Adrenal gland (tissue), 12 donors: Measurements from ENCODE around the gene RNASE13. TPM values are rescaled to one million over a fixed set of nuclear protein-coding genes. Genes with fewer than 3 reads are reported as not detected.

ENCODE experiments used
- DNase-seq, 7 donors: peaks; one replicate each; pipeline ENCODE4 v3.0.0-alpha.2; 2019 to 2020
- H3K27ac ChIP-seq, 5 donors: fragments of 200-600 bp; sonication (generic) in 4 of 5; 1 replicate in 3 of 5; 2 replicates in 2 of 5; pipeline versions ENCODE4 v1.5.1 to v1.8.0; 2016 to 2020; ENCODE audit warnings: mild to moderate bottlenecking in 1 of 5
- H3K27me3 ChIP-seq: fragments of 200-600 bp; 2 replicates; pipeline ENCODE4 v1.8.0; 2021
- H3K36me3 ChIP-seq, 2 donors: fragments of 200-600 bp; replicated peaks in 1 of 2; 1 replicate in 1 of 2; 2 replicates in 1 of 2; pipeline versions ENCODE4 v1.5.1 to v1.8.0; 2018 to 2022
- H3K4me1 ChIP-seq, 2 donors: fragments of 200-600 bp; replicated peaks in 1 of 2; 1 replicate in 1 of 2; 2 replicates in 1 of 2; pipeline versions ENCODE4 v1.5.1 to v1.8.0; 2018 to 2021
- H3K4me3 ChIP-seq, 4 donors: fragments of 200-600 bp; sonication (generic) in 3 of 4; one replicate each; pipeline ENCODE4 v1.5.1; 2016 to 2018
- H3K9me3 ChIP-seq, 3 donors: fragments of 200-600 bp; sonication (generic) in 1 of 3; replicated peaks in 1 of 3; 1 replicate in 2 of 3; 2 replicates in 1 of 3; pipeline versions ENCODE4 v1.5.1 to v1.8.0; 2016 to 2021
- CTCF ChIP-seq, 6 experiments: fragments of 450-650 bp in 4 of 6; fragments of 200-600 bp in 2 of 6; sonication (generic) in 1 of 6; IDR thresholded peaks; 1 replicate in 5 of 6; 2 replicates in 1 of 6; pipeline versions ENCODE4 v1.5.1 to v1.8.0; 2016 to 2021; ENCODE audit warnings: antibody characterized with exemption in 6 of 6, mild to moderate bottlenecking in 2 of 6, moderate library complexity in 1 of 6
- POLR2A ChIP-seq, 2 donors: fragments of 450-650 bp; IDR thresholded peaks; one replicate each; pipeline ENCODE4 v1.6.1; 2017; ENCODE audit warnings: antibody characterized with exemption in 2 of 2, mild to moderate bottlenecking in 2 of 2, moderate library complexity in 1 of 2
- WGBS, 4 donors: extraction: QIAGEN DNeasy Blood & Tissue Kit in 2 of 4; methylation state at CpG; one replicate each; pipeline versions ENCODE4 v1.1.5 to v1.1.7; 2013 to 2017; 5-methylcytosine and 5-hydroxymethylcytosine counted together
- intact Hi-C, 2 donors: fragments of 100-400 bp; cut with DNase I; formaldehyde crosslinking; loops; one replicate each; pipeline versions ENCODE4 v1.14.1 to v1.15.0; 2022 to 2023
- polyA plus RNA-seq, 3 donors: library from polyadenylated mRNA; stranded (reverse); fragments of 200-250 nt in 2 of 3; fragments of 350-450 nt in 1 of 3; fragmentation: Illumina TruSeq in 1 of 3; extraction: RNeasy Lipid Tissue Mini Kit (QIAGEN cat#74804) in 1 of 3; gene quantifications; one replicate each; pipeline ENCODE4 v1.2.3, GENCODE V29; 2013 to 2014
- total RNA-seq, 9 donors: library from RNA; depleted of rRNA in 4 of 9; stranded (reverse); fragments of >200 nt in 4 of 9; fragments of 120-200 nt in 1 of 9; fragmentation: NEBNext Ultra II Directional in 1 of 9; extraction: Animal tissue kit (Norgen Biotek cat#: 25700) in 1 of 9; gene quantifications; one replicate each; pipeline versions ENCODE4 v1.1.0 to v1.2.4, GENCODE V29; 2013 to 2023
- donor health status: healthy with polysubstance abuse.
- donor health status: Bipolar disorder and iron deficiency.
- donor health status: DM: yes; HTN: yes; CAD: no.
- donor health status: DM: no; HTN: no; CAD: no.
- donor health status: DM: no; HTN: no; CAD: no.
- donor health status: DM: yes; HTN: yes; CAD: no.

Gene RNASE13
- total and polyA plus RNA-seq, 12 donors = 0.03 to 0.27 TPM; not detected in 10

- H3K27me3 ChIP-seq = no peaks in the 10 kb centered on the region
- no peaks in the 10 kb centered on the region for H3K9me3 ChIP-seq
- H3K27ac ChIP-seq = peak overlapping the region in 1 of 5 donors; percentile 26
- 72 to 90% (median 85%) methylated on average over 3 of the region's 3 CpGs for WGBS, 4 donors
- TF ChIP-seq CTCF (IDR thresholded peaks at IDR 0.05) (no peak), POLR2A (IDR thresholded peaks at IDR 0.05) (no peak)
- H3K36me3 ChIP-seq = no peaks in the 10 kb centered on the region
- no peak for DNase-seq
- intact Hi-C loops = no loop called here
- no peak overlapping the region for H3K4me3 ChIP-seq
- peaks cover 17 to 40% of the 10 kb centered on the region in 2 donors for H3K4me1 ChIP-seq
These were observed 2.5 kb upstream of the RNASE13 start for GRCh38 chr14:21037156-21037555.

- intact Hi-C loops = no loop called here
- no peak overlapping the region for H3K4me3 ChIP-seq
These were observed 2.1 kb upstream of the RNASE13 start for GRCh38 chr14:21036751-21037150.

GRCh38 chr14:21033133-21033698 lies 1.4 kb downstream of the RNASE13 start:
- intact Hi-C loops = no loop called here

More at GRCh38 chr14:21036751-21037150, 2.1 kb upstream of the RNASE13 start:
- 83 to 93% (median 88%) methylated on average over 7 of the region's 7 CpGs for WGBS, 4 donors
- DNase-seq = no peak
- H3K36me3 ChIP-seq = no peaks in the 10 kb centered on the region
- H3K27ac ChIP-seq = peak overlapping the region in 1 of 5 donors; percentile 26
- H3K4me1 ChIP-seq = peaks cover 17 to 36% of the 10 kb centered on the region in 2 donors
- H3K27me3 ChIP-seq = no peaks in the 10 kb centered on the region
- no peak for TF ChIP-seq CTCF (IDR thresholded peaks at IDR 0.05)
- TF ChIP-seq POLR2A (IDR thresholded peaks at IDR 0.05) = no peak
- no peaks in the 10 kb centered on the region for H3K9me3 ChIP-seq

GRCh38 chr14:21032326-21033132 lies 2.1 kb downstream of the RNASE13 start:
- Histone ChIP-seq H3K36me3 (no peaks in the 10 kb centered on the region), H3K27ac (no peak overlapping the region), H3K27me3 (no peaks in the 10 kb centered on the region), H3K9me3 (no peaks in the 10 kb centered on the region), H3K4me1 (peaks cover 0 to 4% of the 10 kb centered on the region in 2 donors), H3K4me3 (no peak overlapping the region)
- whole genome bisulfite sequencing, 4 donors = 83 to 90% (median 86%) methylated on average over 5 of the region's 5 CpGs
- DNase-seq = no peak
- intact Hi-C loops = no loop called here
- no peak for TF ChIP-seq POLR2A (IDR thresholded peaks at IDR 0.05)
- TF ChIP-seq CTCF (IDR thresholded peaks at IDR 0.05) = no peak

More at GRCh38 chr14:21033133-21033698, 1.4 kb downstream of the RNASE13 start:
- H3K27ac ChIP-seq = no peak overlapping the region
- no peaks in the 10 kb centered on the region for H3K9me3 ChIP-seq
- 90 to 97% (median 96%) methylated on average over 4 of the region's 4 CpGs for WGBS, 4 donors
- H3K4me3 ChIP-seq = no peak overlapping the region
- H3K36me3 ChIP-seq = no peaks in the 10 kb centered on the region
- H3K27me3 ChIP-seq = no peaks in the 10 kb centered on the region
- peaks cover under 1 to 8% of the 10 kb centered on the region in 2 donors for H3K4me1 ChIP-seq
- DNase-seq = no peak
- no peak for TF ChIP-seq POLR2A (IDR thresholded peaks at IDR 0.05)
